ENCODE data around the gene ZNF524. TPM values are rescaled to one million over a fixed set of nuclear protein-coding genes. Genes with fewer than 3 reads are reported as not detected.

ZNF524 gene
- total and polyA plus RNA-seq, 9 of the 15 experiments (the other 6 are each of a cell fraction or from before 2014, with no cell fraction given) = 0.08 to 15.6 (median 2.9) TPM

GRCh38 chr19:55635856-55636440 lies 35.9 kb downstream of the ZNF524 start (continued):
- TF ChIP-seq THRB (CRISPR knock-in tag; conservative IDR thresholded peaks at IDR 0.05) (peak; percentile 10; the same call in 1 of the 2 replicates), ZBTB34 (CRISPR knock-in tag; IDR thresholded peaks at IDR 0.05) (no peak), TBL1XR1 (IDR thresholded peaks at IDR 0.05; ENCODE audit: low read length in 2 of 2) (no peak), EWSR1 (IDR thresholded peaks at IDR 0.05; ENCODE audit: borderline replicate concordance, low read depth, partially characterized antibody) (no peak), SNAPC5 (CRISPR knock-in tag; IDR thresholded peaks at IDR 0.05) (no peak)

GRCh38 chr19:55636723-55637122 lies 36.6 kb downstream of the ZNF524 start:
- ChIA-PET POLR2A (interaction anchor here (0.5 to 2.0 kb wide), 14 partner anchors 11 to 1424 kb away, joined by 3 to 18 read pairs (median 4); partner anchors contain the start of genes CCDC106 and ZNF784), CTCF (ENCODE audit: low intra/inter-chr PET ratio) (no interaction called here)
- no peaks in the 10 kb centered on the region for H4K20me1 ChIP-seq (replicated peaks; ENCODE audit: control insufficient read depth, insufficient read depth, low read length)
- no peak for FAIRE-seq
- H3K4me1 ChIP-seq (replicated peaks in 1 of 2; ENCODE audit: control insufficient read depth in 2 of 2, insufficient read depth in 2 of 2, low read length in 2 of 2) = peaks cover 26 to 45% of the 10 kb centered on the region in 2 experiments
- intact Hi-C loops (cut with micrococcal nuclease) (loop anchor here (10.0 kb wide), 1 partner anchor 492 kb away; the partner anchor contains the start of gene TNNT1), in situ Hi-C loops (cut with MboI) (loop anchor here (5.0 to 25.0 kb wide), 4 partner anchors 176 to 762 kb away; partner anchors contain the start of genes FCAR, TNNT1 and ZSCAN5A)
- H3K4me2 ChIP-seq (ENCODE audit: insufficient read depth, low read length) = peak overlapping the region; percentile 98
- no TSS peak for BruUV-seq (replicated peaks)
- no peak for DNase-seq (ENCODE audit: extremely low read depth in 1 of 4, low spot score in 3 of 4)
- no peak for ATAC-seq
- TF ChIP-seq PBX2 (CRISPR knock-in tag; IDR thresholded peaks at IDR 0.05; ENCODE audit: low read depth) = no peak
- no peak for TF ChIP-seq PBX2 (tag; conservative IDR thresholded peaks at IDR 0.05; ENCODE audit: low read depth)
- TF ChIP-seq WHSC1 (IDR thresholded peaks at IDR 0.05; ENCODE audit: low read length) = no peak
- no peak for TF ChIP-seq ZNF134 (CRISPR knock-in tag; conservative IDR thresholded peaks at IDR 0.05)
- TF ChIP-seq ZNF766 (CRISPR knock-in tag; conservative IDR thresholded peaks at IDR 0.05) = no peak
- H3K27ac ChIP-seq (ENCODE audit: extremely low read depth, low read depth, low read length) = no peak overlapping the region
- no peak overlapping the region for H3K4me3 ChIP-seq
- H3K27me3 ChIP-seq (ENCODE audit: control insufficient read depth in 2 of 2, insufficient read depth in 2 of 2, low read length in 2 of 2) = no peaks in the 10 kb centered on the region
- no peak overlapping the region for H2AFZ ChIP-seq (ENCODE audit: low read depth, low read length)
- H3K9me1 ChIP-seq (ENCODE audit: control insufficient read depth, insufficient read depth, low read length) = no peaks in the 10 kb centered on the region
- H3K79me2 ChIP-seq (ENCODE audit: control insufficient read depth, insufficient read depth, low read length) = peaks cover 57% of the 10 kb centered on the region
- WGBS (ENCODE audit: insufficient coverage, low coverage, missing lambda C conversion rate) = 78% methylated on average over 2 of the region's 4 CpGs
- peak overlapping the region; percentile 83 to 98; a peak in 1 of 4 replicates for H3K9ac ChIP-seq (ENCODE audit: insufficient read depth in 1 of 2, low read depth in 2 of 2, low read length in 2 of 2)
- H3K36me3 ChIP-seq (ENCODE audit: control insufficient read depth, insufficient read depth, low read length) = peaks cover 11% of the 10 kb centered on the region; the same call in 2 of the 3 replicates
- H3K9me3 ChIP-seq (replicated peaks; ENCODE audit: control insufficient read depth, insufficient read depth, low read depth, low read length) = 0 out of 2 replicates have a peak, but pooled peaks cover 2% of the 10 kb centered on the region
